Activated CD4-positive, alpha-beta T cell treated with anti-CD3 and anti-CD28 coated beads, Interleukin-2, amount 50 U/mL, for 4 hours (primary cell): ENCODE results near the gene LNX1.

Source experiments
- DNase-seq, 2 experiments: peaks; one replicate each; pipeline ENCODE4 v3.0.0-alpha.2; 2020

The LNX1 gene

GRCh38 chr4:53591372-53591892 is at the start of gene LNX1:
Gene LNX1 (minus strand): TSS chr4:53591486. CDS start chr4:53574002, 17,484 bp downstream.
- no peak for DNase-seq

GRCh38 chr4:53640576-53641453 is 49.5 kb upstream of the LNX1 start:
- no peak for DNase-seq

GRCh38 chr4:53638919-53639318 is 47.6 kb upstream of the LNX1 start:
- DNase-seq = no peak

- DNase-seq = no peak
Measured at GRCh38 chr4:53637348-53637747, 46.1 kb upstream of the LNX1 start.

- no peak for DNase-seq
Measured at GRCh38 chr4:53635697-53636483, 44.6 kb upstream of the LNX1 start.

GRCh38 chr4:53633608-53634007 is 42.3 kb upstream of the LNX1 start:
- no peak for DNase-seq

GRCh38 chr4:53629296-53629695 is 38.0 kb upstream of the LNX1 start:
- no peak for DNase-seq

- no peak for DNase-seq
Measured at GRCh38 chr4:53626491-53626890, 35.2 kb upstream of the LNX1 start.

- no peak for DNase-seq
Measured at GRCh38 chr4:53625888-53626287, 34.6 kb upstream of the LNX1 start.

- DNase-seq = no peak
Measured at GRCh38 chr4:53622739-53623151, 31.5 kb upstream of the LNX1 start.

- no peak for DNase-seq
Measured at GRCh38 chr4:53620956-53621355, 29.7 kb upstream of the LNX1 start.

GRCh38 chr4:53619431-53619830 is 28.1 kb upstream of the LNX1 start:
- DNase-seq = no peak

- no peak for DNase-seq
Measured at GRCh38 chr4:53618321-53618720, 27.0 kb upstream of the LNX1 start.

GRCh38 chr4:53617101-53617680 is 25.9 kb upstream of the LNX1 start:
- no peak for DNase-seq

- no peak for DNase-seq
Measured at GRCh38 chr4:53616219-53616618, 24.9 kb upstream of the LNX1 start.

- DNase-seq = no peak
Measured at GRCh38 chr4:53614591-53614990, 23.3 kb upstream of the LNX1 start.

- DNase-seq = no peak
Measured at GRCh38 chr4:53613428-53613827, 22.1 kb upstream of the LNX1 start.

GRCh38 chr4:53608649-53609048 is 17.4 kb upstream of the LNX1 start:
- no peak for DNase-seq

GRCh38 chr4:53608242-53608641 is 17.0 kb upstream of the LNX1 start:
- DNase-seq = no peak

GRCh38 chr4:53605783-53606182 is 14.5 kb upstream of the LNX1 start:
- DNase-seq = no peak

GRCh38 chr4:53602390-53602789 is 11.1 kb upstream of the LNX1 start:
- DNase-seq = no peak

GRCh38 chr4:53601251-53601764 is 10.0 kb upstream of the LNX1 start:
- DNase-seq = no peak

- DNase-seq = no peak
Measured at GRCh38 chr4:53599632-53600031, 8.3 kb upstream of the LNX1 start.
